Esophagus squamous epithelium (tissue), 5 donors: ENCODE results near the gene SLC39A5. TPM values are rescaled to one million over a fixed set of nuclear protein-coding genes. Genes with fewer than 3 reads are reported as not detected.

Source experiments
- DNase-seq: peaks from one replicate; lab custom pipeline; 2025; lab: John Stamatoyannopoulos, UW
- H3K27ac ChIP-seq, 4 donors: fragments of 200-600 bp; sonication (generic); one replicate each; pipeline ENCODE4 v1.5.1; 2016 to 2019; ENCODE audit warnings: mild to moderate bottlenecking in 1 of 4
- H3K27me3 ChIP-seq, 4 donors: fragments of 200-600 bp; sonication (generic); 1 replicate in 3 of 4; 2 replicates in 1 of 4; pipeline versions ENCODE4 v1.5.1 to v1.6.0; 2017 to 2021; ENCODE audit warnings: antibody characterized with exemption in 1 of 4
- H3K36me3 ChIP-seq, 3 donors: fragments of 200-600 bp; sonication (generic); one replicate each; pipeline ENCODE4 v1.5.1; 2016 to 2019
- H3K4me1 ChIP-seq, 3 donors: fragments of 200-600 bp; sonication (generic); one replicate each; pipeline ENCODE4 v1.5.1; 2017 to 2019
- H3K4me3 ChIP-seq, 4 donors: fragments of 200-600 bp; sonication (generic); 1 replicate in 3 of 4; 2 replicates in 1 of 4; pipeline ENCODE4 v1.5.1; 2016 to 2019; ENCODE audit warnings: mild to moderate bottlenecking in 2 of 4, moderate library complexity in 1 of 4
- H3K9me3 ChIP-seq, 3 donors: fragments of 200-600 bp; sonication (generic); one replicate each; pipeline ENCODE4 v1.5.1; 2016 to 2019
- CTCF ChIP-seq, 6 experiments: fragments of 450-650 bp in 4 of 6; fragments of 200-600 bp in 2 of 6; sonication (generic) in 2 of 6; IDR thresholded peaks; one replicate each; pipeline ENCODE4 v1.5.1; 2016 to 2019; ENCODE audit warnings: antibody characterized with exemption in 6 of 6, mild to moderate bottlenecking in 4 of 6, moderate library complexity in 4 of 6
- POLR2A ChIP-seq, 4 donors: fragments of 450-650 bp; IDR thresholded peaks; one replicate each; pipeline ENCODE4 v1.6.1; 2017; ENCODE audit warnings: antibody characterized with exemption in 4 of 4, mild to moderate bottlenecking in 4 of 4, moderate library complexity in 3 of 4
- WGBS, 2 donors: methylation state at CpG; one replicate each; pipeline ENCODE4 v1.1.5; 2018; 5-methylcytosine and 5-hydroxymethylcytosine counted together
- intact Hi-C: fragments of 100-400 bp; cut with DNase I; formaldehyde crosslinking; loops from one replicate; pipeline ENCODE4 v1.15.0; 2022
- total RNA-seq, 4 donors: library from RNA; depleted of rRNA; stranded (reverse); fragments of >200 nt; gene quantifications; one replicate each; pipeline ENCODE4 v1.1.0, GENCODE V29; 2016
- donor health status: DM: yes; HTN: yes; CAD: no.

Gene SLC39A5, protein sequence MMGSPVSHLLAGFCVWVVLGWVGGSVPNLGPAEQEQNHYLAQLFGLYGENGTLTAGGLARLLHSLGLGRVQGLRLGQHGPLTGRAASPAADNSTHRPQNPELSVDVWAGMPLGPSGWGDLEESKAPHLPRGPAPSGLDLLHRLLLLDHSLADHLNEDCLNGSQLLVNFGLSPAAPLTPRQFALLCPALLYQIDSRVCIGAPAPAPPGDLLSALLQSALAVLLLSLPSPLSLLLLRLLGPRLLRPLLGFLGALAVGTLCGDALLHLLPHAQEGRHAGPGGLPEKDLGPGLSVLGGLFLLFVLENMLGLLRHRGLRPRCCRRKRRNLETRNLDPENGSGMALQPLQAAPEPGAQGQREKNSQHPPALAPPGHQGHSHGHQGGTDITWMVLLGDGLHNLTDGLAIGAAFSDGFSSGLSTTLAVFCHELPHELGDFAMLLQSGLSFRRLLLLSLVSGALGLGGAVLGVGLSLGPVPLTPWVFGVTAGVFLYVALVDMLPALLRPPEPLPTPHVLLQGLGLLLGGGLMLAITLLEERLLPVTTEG
- total RNA-seq = 1 to 10 TPM in 1 of 4 donors, not detected in 3; 1.1 TPM

DNA sequence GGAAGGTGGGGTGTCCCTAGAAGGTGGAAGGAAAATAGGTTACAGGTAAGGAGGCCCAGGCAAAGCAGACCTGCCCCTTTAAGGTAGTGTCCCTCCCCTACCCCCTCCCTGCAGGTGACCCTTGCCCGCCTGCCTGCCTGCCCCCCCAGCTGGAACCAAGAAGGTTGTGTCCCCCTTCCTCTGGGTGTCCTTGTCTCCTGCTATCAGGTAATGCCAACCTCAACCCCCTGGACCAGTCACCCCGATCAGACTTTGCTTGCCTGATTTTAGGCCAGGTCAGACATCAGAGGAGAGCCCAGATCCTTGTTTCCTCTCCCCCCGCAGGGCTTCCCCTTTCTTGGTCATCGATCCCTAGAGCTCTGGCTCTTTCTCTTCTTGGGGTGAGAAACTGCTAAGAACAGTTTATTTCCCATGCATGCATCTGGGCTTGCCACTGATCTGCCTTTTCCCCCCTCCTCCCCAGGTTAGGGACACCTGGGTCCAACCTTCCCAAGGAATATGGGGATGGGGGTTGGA is at the start of gene SLC39A5:
SLC39A5 (plus strand) TSS at position 136 of the 516 bp plus-strand sequence. CDS start 1,224 bp downstream, outside the sequence.
- peaks cover 1 to 6% (median 3%) of the 10 kb centered on the region in 3 donors for H3K4me1 ChIP-seq
- H3K36me3 ChIP-seq = peaks cover 0 to 40% (median 7%) of the 10 kb centered on the region in 3 donors
- no peak for TF ChIP-seq CTCF (IDR thresholded peaks at IDR 0.05)
- DNase-seq = no peak
- H3K4me3 ChIP-seq = no peak within 1 kb of the TSS
- no peaks in the 10 kb centered on the region for H3K27me3 ChIP-seq
- no peaks in the 10 kb centered on the region for H3K9me3 ChIP-seq
- intact Hi-C loops = no loop called here
- no peak within 1 kb of the TSS for H3K27ac ChIP-seq
- WGBS, 2 donors = 60 to 75% methylated on average over 4 of the region's 4 CpGs

DNA sequence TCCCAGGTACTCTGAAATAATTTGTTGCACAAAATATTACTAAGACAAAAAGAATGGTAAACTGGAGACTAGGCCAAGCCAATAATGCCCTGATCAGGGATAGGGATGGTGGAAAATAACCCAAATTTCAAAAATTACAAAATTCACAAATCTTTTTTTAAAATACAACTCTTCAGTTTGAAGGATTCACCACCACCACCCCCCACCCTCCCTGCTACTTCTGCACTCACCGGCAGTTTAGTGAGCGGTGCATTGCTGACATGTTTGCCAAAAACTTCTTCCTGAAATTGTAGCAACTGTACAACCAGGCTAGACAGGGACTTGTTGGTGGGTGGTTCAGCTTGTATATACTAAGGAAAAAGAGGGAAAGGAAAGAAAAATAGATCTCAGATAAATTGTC is 42.9 kb upstream of the SLC39A5 start:
- TF ChIP-seq CTCF (IDR thresholded peaks at IDR 0.05) (no peak), POLR2A (IDR thresholded peaks at IDR 0.05) (no peak)
- intact Hi-C loops = loop anchor here (5.0 kb wide), 1 partner anchor 60 kb away; the partner anchor contains the start of gene ESYT1
- peak overlapping the region in 1 of 4 donors; percentile 99 for H3K27ac ChIP-seq
- no peak overlapping the region for H3K4me3 ChIP-seq
- 53 to 72% methylated on average over 2 of the region's 2 CpGs for WGBS, 2 donors
- H3K4me1 ChIP-seq = peaks cover 18 to 38% (median 25%) of the 10 kb centered on the region in 3 donors
- H3K9me3 ChIP-seq = no peaks in the 10 kb centered on the region
- peaks cover 15 to 54% (median 30%) of the 10 kb centered on the region in 3 donors for H3K36me3 ChIP-seq
- no peak for DNase-seq
- no peaks in the 10 kb centered on the region for H3K27me3 ChIP-seq

DNA sequence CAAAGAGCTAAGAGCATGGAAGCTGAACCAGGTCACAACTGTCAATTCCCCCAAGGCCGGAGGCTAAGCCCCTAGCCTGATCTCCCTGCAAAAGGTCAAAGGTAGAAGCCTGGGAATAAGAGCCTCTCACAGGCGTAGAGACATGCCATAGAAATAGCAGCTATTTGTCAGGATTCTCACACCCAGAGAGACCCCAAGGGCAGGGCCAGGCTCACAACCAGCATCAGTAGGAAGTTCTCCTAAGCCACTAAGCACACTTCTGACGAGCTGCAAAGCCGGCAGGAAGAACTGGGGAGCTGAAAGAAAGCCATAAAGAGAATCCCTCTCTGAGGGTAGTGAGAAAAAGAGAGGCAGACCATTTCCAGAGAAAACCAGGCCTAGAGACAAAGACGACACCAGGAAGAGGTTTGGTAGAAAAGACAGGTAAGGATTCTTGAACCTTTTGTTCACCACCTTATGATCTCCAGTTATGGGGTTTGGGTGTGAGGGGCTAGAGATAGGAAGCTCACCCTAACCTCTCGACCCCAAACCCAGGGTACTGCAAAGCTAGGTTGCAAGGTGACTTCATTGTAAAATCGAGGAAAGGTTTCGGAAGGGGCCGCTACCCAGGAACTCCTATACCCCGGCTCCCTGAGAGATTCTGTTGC is 41.6 kb upstream of the SLC39A5 start:
- DNase-seq = no peak
- H3K4me3 ChIP-seq = peak overlapping the region; percentile 78 to 97 (median 90)
- peaks cover 15 to 41% (median 19%) of the 10 kb centered on the region in 3 donors for H3K36me3 ChIP-seq
- H3K27ac ChIP-seq = peak overlapping the region; percentile 93 to 99 (median 95)
- 6 to 13% methylated on average over 10 of the region's 10 CpGs for WGBS, 2 donors
- H3K9me3 ChIP-seq = no peaks in the 10 kb centered on the region
- peaks cover 18 to 38% (median 25%) of the 10 kb centered on the region in 3 donors for H3K4me1 ChIP-seq
- H3K27me3 ChIP-seq = no peaks in the 10 kb centered on the region
- intact Hi-C loops = loop anchor here (5.0 kb wide), 1 partner anchor 61 kb away; the partner anchor contains the start of gene ESYT1
- TF ChIP-seq CTCF (IDR thresholded peaks at IDR 0.05) (no peak), POLR2A (IDR thresholded peaks at IDR 0.05) (no peak)

DNA sequence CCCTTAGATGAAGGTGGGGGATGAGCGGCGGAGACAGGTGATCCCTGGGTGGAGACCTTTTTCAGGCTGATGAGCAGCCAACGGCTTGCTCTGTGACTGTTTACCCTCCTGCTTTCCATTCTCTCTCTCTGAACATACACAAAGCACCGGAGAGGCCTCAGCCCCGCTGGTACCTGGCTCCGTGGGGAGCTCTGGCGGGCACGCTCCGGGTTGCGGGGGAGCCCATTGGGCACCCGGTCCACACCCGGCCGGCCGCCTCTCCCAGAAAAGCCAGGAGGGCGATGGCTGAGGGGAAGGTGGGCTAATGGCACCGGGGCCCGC is 41.1 kb upstream of the SLC39A5 start:
- intact Hi-C loops = loop anchor here (5.0 kb wide), 1 partner anchor 61 kb away; the partner anchor contains the start of gene ESYT1
- H3K27me3 ChIP-seq = no peaks in the 10 kb centered on the region
- peaks cover 11 to 36% (median 16%) of the 10 kb centered on the region in 3 donors for H3K36me3 ChIP-seq

More for the DNA sequence above, 41.1 kb upstream of the SLC39A5 start:
- no peaks in the 10 kb centered on the region for H3K9me3 ChIP-seq
- H3K4me1 ChIP-seq = peaks cover 18 to 38% (median 25%) of the 10 kb centered on the region in 3 donors
- 0 to 4% methylated on average over 2 to 3 of the region's 17 CpGs for WGBS, 2 donors
- peak overlapping the region; percentile 93 to 99 (median 95) for H3K27ac ChIP-seq
- peak overlapping the region; percentile 78 to 97 (median 90) for H3K4me3 ChIP-seq
- no peak for DNase-seq
- TF ChIP-seq CTCF (IDR thresholded peaks at IDR 0.05) (no peak), POLR2A (IDR thresholded peaks at IDR 0.05) (no peak)
